Cortex of kidney (tissue), 1 donor: ENCODE results near the gene FNDC3B.

Experiments used
- DNase-seq: peaks from one replicate; lab custom pipeline; 2025; lab: John Stamatoyannopoulos, UW

The FNDC3B gene

DNA sequence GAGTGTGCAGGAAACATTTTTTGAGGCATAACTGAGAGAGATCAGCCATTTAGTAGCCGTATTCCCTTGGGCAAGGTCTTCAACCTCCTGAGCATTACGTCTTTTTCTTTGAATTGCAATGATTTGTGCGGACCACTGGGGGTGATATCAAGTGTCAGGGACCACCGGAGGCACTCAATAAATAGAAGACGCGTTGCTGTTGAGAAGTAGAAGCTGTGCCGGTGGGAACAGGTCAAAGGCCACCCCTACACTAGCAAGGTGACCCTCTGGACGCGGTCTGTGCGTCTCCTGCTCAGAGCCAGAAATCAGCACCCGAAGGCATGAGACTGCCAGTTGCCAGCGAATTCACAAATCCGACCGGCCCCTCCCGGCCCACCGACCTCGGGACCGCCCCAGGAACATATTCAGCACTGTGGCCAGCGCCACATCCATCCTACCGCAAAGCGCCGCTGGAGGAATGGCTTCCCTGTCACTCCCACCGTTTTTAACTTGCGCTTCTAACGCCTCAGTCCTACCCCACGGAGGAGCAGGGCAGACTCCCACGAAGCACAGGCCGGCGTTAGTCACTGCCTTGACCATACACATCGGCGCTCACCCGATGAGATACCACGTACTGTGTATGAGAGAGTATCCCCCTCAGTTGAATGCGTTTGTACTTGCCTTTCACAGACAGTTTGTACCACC lies 410.2 kb downstream of the FNDC3B start:
- no peak for DNase-seq
